Cerebellar cortex (tissue), 1 donor: Measurements from ENCODE around the gene DCAF7.

ENCODE experiments used
- DNase-seq: peaks from one replicate; pipeline ENCODE4 v3.0.0-alpha.2; 2015; ENCODE audit warnings: low spot score

DCAF7 gene

DNA sequence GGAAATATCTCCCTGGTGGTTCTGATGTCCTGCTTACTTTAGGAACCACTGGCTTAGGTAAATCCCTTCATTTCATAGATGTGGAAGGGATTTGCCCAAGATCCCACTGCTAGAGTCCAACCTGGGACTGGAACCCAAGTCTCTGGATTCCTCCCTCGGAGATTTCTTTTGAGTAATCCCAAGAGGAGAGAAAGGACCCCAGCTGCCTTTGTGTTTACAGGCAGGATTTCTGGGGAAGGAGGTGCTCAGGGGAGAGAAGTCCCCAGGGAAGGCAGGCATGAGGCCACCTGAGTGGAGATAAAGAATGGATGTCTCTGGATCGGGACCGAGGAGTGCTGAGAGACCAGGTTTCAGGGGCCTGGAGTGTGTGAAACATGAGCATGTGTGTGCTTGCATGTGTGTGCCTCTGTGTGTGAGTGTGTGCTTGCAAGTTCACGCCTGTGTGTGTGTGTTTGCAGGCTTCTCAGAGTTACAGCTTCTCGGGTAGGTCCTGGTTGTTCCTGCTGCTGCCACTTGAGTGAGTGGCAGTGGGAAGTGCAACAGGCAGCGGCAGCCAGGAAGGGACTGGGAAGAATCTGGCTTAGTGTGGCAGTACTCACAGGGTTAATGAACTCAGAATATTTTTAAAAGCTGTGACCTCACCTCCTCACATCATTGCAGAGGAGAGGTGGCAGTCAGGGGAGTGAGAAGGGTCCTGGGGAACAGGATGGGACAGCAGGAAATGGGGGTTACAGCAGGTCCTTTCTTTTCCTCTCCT is 24.9 kb upstream of the DCAF7 start:
- DNase-seq = no peak

DNA sequence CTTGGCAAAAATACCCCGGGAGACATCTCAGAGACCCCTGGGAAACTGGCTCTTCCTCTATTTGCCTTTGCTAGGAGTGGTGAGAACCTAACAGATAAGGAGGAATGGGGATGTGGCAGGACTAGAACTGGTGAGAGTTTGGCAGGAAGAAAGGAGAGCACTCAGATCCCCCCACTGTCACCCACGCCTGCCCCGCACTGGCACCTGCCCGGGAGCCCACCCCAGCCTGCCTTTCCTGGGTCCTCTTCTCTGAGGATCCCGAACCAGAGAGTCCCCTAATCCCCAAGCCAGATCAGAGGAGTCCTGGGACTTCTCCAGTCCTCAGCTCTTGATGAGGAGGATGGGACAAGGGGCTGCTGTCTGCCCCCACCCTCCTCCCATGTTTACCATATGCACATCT is 23.4 kb upstream of the DCAF7 start:
- DNase-seq = no peak

DNA sequence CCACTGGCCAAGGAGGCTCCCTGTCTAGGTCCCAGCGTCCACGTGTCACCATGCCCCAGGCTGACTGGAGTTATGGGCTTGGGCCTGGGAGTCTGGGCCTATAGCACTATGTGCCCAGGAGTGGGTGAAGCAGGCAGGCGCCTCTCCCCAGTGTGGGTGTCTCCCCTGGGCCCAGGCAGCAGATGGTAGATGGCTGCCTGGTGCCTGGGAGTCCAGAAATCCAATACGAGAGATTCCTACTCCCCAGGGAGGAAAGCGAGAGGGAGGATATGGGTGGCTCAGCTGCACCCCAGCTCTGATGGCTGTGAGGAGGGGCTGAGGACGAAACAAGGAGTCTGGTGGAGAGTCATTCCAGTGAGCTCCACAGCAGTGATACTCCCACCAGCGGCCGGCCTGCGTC is 22.1 kb upstream of the DCAF7 start:
- DNase-seq = no peak

DNA sequence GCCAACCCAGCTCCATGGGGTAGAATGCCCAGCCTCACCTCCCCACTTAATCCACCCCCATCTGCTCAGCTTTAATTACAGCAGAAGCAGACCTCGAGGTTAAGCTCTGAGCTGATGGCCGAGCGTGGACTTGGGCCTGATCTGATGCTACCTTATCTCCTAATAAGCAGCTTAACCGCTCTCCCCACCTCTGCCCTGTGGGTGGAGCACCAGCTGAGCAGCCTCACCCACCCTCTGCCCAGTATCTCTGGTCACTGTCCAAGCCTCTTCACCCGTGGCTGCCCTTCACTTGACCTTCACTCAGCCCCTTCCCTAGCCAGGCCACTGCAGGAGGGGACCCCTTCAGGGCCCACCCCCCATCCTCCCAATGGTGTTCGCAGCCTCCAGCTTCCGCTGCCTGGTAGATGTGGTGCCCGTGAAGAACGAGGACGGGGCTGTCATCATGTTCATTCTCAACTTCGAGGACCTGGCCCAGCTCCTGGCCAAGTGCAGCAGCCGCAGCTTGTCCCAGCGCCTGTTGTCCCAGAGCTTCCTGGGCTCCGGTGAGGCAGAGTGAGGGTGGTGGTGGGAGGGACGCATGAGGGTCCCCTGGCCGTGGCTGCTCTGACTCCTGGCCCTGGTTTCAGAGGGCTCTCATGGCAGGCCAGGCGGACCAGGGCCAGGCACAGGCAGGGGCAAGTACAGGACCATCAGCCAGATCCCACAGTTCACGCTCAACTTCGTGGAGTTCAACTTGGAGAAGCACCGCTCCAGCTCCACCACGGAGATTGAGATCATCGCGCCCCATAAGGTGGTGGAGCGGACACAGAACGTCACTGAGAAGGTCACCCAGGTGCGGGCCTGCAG is 20.3 kb upstream of the DCAF7 start:
- DNase-seq = no peak

- DNase-seq = no peak
Observed at GRCh38 chr17:63530557-63531021, 19.7 kb upstream of the DCAF7 start.

DNA sequence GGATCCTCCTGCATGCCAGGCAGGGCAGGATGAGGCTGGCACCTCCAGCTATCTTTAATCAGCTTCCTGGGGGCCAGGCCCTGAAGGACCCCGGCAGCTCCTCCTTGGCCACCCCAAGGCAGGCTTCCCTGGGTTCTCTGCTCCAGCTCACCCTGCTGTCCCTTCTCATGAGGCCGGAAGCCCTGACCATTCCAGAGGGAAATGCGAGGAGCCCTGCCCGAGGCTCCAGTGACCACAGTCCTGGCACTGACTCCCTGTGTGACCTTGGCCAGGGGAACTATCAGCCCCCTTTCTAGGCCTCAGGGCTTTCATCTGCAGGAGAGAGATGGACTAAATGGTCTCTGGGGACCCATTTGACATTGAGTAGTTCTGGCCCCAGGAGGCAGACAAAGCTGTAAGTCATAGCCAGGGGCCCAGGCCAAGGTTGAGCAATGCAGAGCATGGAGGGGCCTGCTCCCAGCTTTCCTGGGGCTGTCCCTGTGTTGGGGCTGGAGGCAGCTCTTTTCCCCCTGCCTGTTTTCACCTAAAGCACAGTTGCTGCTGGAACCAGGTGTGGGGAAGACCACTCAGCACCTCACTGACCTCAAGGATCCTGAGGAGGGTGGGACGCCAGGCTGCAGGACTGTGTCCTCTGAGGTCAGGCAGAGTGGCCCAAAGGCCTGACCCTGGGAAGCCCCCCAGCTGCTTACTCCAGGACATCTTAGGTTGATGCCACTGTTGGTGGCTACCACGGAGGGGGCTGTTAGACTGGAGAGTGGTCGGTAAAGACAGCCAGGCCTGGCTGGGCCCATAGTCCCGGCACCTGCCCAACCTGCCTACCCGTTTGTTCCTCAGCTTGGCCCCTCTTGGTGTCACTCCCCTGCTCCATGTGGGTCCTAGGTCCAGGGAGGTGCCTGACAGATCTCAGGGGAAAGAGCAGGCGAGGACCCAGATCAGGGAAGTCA is 19.0 kb upstream of the DCAF7 start:
- DNase-seq = no peak

- DNase-seq = no peak
Observed at GRCh38 chr17:63533433-63534077, 16.7 kb upstream of the DCAF7 start.

GRCh38 chr17:63534078-63534570 is 16.2 kb upstream of the DCAF7 start:
- no peak for DNase-seq

DNA sequence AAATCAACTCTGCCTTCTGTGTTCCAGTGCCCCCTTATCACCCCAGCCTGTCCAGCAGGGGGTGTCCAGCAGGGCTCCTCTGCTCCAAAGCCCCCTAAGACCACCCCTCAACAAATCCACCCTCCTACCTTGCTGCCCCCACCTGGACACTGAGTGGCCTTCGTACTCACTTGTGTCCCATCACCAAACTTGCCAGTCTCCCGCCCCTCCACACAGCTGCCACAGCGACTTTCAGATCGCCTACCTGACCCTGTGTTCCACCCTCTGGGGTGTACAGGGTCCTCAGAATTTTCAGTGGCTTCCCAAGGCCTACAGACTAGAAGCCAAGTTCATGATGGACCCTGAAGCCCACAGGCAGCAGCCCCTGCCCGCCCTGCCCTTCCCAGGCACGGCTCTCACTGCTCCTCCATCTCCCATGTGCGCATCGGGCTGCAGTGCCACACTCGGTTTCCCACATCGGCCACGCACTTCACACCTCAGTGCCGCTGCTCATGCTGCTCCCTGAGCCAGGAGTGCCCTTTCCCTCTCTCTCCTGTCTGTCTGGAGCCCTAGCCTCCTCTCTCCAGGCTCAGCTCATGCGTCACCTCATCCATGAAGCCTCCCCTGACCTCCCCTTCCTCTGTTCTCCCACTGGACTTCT is 15.3 kb upstream of the DCAF7 start:
- DNase-seq = no peak

DNA sequence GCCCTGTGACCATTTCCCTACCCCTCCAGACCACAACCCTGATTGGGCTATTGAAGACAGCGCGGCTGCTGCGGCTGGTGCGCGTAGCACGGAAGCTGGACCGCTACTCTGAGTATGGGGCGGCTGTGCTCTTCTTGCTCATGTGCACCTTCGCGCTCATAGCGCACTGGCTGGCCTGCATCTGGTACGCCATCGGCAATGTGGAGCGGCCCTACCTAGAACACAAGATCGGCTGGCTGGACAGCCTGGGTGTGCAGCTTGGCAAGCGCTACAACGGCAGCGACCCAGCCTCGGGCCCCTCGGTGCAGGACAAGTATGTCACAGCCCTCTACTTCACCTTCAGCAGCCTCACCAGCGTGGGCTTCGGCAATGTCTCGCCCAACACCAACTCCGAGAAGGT is 14.6 kb upstream of the DCAF7 start:
- DNase-seq = no peak

DNA sequence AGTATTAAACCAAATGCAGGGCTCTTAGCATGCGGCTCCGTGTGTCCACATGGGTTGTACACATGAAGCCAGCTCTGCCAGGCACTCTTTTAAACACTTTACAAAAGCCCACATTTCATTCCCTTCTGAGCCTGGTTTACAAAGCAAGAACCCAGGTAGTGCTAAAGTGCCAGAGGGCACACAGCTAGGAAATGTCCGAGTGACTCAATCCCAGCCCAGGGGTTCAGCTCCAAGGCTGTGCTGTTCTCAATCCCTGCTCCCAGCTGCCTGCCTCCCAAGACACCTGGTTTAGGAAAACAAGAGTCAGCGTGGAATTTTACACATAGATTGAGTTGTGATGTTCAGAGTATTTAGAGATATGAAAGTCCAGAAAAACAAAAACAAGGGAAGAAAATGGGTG is 13.3 kb upstream of the DCAF7 start:
- DNase-seq = no peak

DNA sequence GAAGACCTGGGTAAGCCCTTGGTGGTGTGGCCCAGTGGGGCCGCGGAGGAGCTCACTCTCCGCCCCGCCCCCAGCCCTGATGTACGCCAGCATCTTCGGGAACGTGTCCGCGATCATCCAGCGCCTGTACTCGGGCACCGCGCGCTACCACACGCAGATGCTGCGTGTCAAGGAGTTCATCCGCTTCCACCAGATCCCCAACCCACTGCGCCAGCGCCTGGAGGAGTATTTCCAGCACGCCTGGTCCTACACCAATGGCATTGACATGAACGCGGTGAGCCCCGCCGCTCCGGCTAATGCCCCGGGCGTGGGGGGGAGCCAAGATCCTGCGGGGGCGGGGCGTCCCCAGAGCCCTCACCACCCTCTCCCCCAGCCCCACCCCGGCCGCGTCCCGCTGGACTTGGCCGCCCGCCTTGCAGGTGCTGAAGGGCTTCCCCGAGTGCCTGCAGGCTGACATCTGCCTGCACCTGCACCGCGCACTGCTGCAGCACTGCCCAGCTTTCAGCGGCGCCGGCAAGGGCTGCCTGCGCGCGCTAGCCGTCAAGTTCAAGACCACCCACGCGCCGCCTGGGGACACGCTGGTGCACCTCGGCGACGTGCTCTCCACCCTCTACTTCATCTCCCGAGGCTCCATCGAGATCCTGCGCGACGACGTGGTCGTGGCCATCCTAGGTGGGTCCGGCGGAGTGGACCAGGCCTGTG is 12.1 kb upstream of the DCAF7 start:
- DNase-seq = no peak

GRCh38 chr17:63538693-63539595 is 11.3 kb upstream of the DCAF7 start:
- DNase-seq = no peak

- DNase-seq = no peak
Observed at GRCh38 chr17:63540590-63540989, 9.7 kb upstream of the DCAF7 start.

DNA sequence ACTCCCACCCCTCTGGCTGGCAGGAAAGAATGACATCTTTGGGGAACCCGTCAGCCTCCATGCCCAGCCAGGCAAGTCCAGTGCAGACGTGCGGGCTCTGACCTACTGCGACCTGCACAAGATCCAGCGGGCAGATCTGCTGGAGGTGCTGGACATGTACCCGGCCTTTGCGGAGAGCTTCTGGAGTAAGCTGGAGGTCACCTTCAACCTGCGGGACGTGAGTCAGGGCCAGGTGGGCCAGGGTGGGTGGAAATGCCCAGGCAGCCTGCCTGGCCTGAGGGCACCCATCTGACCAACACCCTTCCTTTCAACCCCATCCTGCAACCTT is 8.1 kb upstream of the DCAF7 start:
- no peak for DNase-seq

DNA sequence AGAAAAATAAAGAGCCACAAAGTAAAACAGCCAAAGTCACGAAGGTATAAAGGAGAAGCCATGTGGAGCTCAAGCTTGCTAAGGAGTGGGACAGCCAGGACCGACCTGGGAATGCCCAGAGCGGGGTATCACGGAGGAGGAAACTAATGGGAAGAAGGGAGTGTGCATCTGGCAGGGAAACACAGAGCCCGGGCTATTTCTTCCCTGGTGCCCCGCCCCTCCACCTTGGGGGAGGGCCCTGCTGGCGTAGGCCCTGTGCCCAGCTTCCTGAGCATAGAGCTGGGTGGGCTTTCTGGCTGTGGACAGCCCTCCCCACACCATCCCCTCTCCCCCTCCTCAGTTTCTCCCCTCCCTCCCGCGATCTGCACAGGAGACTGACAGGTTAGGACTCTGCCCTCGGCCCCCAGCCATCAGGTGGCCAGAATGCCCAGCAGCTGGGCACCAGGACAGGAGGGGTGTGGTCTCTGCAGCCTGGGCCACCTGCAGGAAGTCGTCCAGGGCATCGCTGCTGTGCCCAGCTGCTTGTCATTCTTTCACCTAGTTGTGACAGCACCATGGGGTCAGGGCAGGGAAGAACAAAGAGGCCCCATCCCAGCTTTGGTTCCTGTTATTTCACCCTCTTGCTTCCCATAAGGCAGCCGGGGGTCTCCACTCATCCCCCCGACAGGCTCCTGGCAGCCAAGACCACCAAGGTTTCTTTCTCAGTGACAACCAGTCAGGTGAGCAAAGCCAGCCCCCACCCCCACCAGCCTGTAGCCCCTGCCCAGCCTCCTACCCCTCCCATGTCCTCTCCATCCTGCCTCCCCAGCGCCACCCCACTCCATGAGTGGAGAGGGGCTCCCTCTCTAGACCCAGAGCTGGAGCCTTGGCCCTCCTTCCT is 7.1 kb upstream of the DCAF7 start:
- DNase-seq = no peak

DNA sequence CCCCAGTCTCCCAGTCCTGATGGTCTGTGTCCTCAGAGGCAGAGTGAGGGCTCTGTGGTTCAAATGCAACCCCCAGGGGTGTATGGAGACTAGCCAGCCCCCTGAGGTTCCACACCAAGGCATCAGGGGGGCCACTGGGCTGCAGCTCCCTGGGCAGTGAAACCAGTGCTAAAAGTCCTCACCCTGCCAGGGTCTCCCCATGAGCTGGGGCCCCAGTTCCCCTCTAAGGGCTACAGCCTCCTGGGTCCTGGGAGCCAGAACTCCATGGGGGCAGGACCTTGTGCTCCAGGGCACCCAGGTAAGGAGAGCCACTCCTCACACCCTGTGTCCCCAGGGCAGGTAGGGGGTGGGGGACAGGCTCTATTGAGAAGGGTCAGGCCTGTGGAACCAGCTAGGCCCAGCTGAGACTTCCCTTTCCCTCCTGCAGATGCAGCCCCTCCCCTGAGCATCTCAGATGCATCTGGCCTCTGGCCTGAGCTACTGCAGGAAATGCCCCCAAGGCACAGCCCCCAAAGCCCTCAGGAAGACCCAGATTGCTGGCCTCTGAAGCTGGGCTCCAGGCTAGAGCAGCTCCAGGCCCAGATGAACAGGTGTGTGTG is 6.4 kb upstream of the DCAF7 start:
- DNase-seq = no peak
